ENCODE results near the gene SPAG5.

GRCh38 chr17:28598799-28599310 is at the start of gene SPAG5:
- TF ChIP-seq REST (IDR thresholded peaks at IDR 0.05; ENCODE audit: insufficient replicate concordance, low read depth) (no peak), CTCF (IDR thresholded peaks at IDR 0.05; ENCODE audit: insufficient read depth, low read length) (no peak), POLR2AphosphoS5 (IDR thresholded peaks at IDR 0.05; ENCODE audit: low read depth) (peak; percentile 39; the same call in 1 of the 2 replicates), GABPA (IDR thresholded peaks at IDR 0.05; ENCODE audit: low read depth) (no peak), SPI1 (IDR thresholded peaks at IDR 0.05; ENCODE audit: borderline replicate concordance, low read depth) (no peak)

Measured in HL-60 (cell line).